Renal cortical epithelial cell (primary cell): ENCODE data around the gene RASSF1. TPM values are rescaled to one million over a fixed set of nuclear protein-coding genes. Genes with fewer than 3 reads are reported as not detected.

Experiments used
- DNase-seq: peaks from one replicate; pipeline ENCODE4 v3.0.0-alpha.2; 2011; ENCODE audit warnings: low read depth
- total RNA-seq: library from RNA; depleted of rRNA; stranded (reverse); fragments of >200 nt; gene quantifications from 2 replicates; pipeline ENCODE4 v1.2.3, GENCODE V29; 2014

RASSF1 gene
- total RNA-seq, 1 donor from 2014 or later = 17.8 TPM

DNA sequence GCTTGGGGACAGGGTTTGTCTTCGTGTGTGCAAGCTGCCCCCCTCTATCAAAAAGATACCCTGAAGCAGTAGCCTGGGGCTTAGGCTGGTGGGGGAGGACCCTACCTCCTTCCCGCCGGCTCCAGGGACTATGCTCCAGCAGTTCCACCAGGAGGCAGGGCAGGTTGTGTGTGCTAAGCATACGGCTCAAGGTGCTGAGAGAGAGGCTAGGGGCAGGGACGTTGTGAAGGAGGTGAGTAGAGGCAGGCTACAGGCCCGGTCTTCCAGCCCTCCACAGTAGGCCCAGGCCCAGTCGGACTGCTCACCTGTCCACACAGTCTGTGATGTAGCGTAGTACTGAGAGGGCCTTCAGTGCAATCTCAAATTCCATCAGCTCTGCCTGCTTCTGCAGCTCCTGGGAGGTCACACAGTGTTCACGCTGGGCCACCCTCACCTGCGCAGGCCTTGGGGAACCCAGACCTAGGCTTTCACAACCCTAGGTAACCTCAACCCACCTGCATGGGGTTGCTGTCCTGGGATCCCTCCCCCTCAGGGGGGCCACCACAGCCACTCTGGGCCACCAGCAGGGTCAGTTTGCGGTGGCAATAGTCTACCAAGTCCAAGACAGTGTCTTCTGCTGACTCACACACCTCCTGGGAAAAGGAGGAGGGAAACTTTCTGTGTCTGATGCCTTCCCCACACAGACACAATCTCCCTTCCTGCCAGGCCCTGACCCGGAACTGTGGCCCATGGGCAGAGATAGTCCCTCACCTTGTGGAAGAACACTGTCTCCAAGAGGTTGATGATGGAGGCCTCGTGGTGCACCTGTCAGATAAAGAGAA, 2.4 kb upstream of the RASSF1 start:
- no peak for DNase-seq

DNA sequence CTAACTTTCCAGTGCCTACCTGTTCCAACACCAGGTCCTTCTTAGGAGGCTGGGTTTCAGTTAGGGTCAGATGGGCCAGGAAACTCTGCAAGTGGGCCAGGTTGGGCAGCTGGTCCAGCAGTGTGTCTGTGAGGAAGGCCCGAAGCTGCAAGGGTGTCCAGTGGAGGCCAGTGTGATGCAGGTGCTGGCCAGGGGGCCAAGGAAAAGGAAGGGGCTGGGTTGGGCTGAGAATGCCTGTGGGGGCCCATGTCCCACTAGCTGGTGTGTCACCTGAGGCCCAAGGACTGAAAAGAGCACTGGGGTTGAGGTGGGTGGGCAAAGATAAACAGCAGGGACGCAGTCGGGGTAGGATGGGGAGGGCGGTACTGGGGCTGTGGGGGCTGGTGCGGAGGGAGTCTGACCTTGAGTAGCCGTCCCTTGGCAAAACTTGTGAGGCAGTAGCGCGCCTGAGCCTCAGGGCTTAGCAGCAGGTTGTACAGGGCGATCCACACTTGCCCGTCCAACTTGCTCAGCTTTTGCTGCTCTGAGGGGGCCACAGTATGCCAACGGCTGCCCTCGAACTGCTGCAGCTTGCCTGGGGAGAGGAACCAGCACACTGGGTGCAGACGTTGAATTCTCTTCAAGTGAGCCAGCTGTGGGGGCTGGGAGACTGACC, 1.5 kb upstream of the RASSF1 start:
- no peak for DNase-seq

DNA sequence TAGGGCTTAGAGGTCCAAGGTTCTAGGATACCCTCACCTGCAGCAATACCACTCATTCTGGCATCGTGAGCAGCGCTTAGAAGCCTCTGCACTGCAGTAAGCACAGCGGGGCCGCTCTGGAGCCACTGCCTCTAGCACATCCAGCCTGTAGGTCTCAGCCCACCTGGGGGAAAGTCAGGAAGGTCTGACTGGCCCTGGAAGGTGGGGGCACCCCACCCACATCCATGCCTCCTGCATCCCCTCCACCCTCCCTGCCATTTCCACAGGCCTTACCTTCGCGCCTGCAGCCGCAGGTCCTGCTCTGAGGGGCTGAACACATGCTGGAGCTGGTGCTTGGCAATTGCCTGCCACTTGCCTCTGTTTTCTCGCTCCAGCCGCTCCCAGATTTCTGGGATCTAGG, 901 bp upstream of the RASSF1 start:
- DNase-seq = no peak

DNA sequence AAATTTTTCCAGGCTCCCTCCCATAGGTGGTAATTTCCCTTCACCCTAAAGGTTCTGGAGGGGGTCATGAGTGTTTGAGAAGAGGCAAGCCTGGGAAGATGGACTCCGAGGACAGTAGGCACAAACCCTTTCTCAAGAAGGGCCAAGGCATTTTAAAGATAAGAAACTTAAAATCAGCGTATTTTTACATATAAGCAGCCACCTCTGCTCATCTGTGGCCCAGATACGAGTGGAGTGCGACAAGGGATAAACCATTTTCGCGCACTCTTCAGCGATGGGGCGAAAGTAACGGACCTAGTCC, 539 bp downstream of the RASSF1 start:
- no peak for DNase-seq

DNA sequence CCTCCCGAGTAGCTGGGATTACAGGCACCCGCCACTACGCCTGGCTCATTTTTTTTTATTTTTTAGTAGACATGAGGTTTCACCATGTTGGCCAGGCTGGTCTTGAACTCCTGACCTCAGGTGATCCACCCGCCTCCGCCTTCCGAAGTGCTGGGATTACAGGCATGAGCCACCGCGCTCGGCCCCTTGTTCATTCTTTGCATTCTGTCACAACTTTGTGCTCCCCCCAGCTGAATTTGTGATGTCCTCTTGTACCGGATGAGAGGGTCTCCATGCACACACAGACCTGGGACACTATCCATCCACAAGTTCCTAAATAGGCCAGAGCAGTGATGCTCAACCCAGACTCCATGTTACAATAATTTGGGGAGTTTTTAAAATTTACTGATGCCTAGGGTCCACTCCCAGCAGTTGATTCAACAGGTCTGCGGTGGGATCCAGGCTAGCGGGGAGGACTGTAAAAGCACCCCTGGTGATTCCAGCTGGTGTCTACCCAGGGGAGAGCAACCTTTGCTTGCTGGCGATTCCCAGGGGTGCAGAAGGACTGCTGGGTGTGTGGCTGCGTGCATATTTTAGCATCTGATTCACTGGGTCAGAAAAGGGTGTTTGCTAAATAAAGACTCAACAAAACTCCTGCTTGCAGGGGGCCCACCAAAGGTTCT, 1.0 kb downstream of the RASSF1 start:
- DNase-seq = no peak

DNA sequence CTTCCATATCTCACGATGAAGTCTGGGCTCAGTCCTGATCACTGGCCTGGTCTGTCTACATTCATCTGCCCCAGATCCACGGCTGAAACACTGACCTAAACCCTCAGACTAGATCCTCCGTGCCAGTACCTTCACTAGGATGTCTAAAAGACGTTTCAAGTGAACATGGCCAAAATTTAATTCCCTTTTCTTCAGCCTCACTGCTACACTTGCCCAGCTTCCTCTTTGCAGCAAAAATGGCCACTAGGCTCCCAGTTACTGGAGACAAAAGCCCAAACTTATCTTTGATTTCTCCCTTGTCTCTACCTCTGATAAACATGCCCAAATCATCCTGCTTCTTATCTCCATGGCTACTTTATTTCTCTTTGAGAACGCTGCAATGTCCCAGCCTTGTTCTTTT, 1.7 kb downstream of the RASSF1 start:
- no peak for DNase-seq

DNA sequence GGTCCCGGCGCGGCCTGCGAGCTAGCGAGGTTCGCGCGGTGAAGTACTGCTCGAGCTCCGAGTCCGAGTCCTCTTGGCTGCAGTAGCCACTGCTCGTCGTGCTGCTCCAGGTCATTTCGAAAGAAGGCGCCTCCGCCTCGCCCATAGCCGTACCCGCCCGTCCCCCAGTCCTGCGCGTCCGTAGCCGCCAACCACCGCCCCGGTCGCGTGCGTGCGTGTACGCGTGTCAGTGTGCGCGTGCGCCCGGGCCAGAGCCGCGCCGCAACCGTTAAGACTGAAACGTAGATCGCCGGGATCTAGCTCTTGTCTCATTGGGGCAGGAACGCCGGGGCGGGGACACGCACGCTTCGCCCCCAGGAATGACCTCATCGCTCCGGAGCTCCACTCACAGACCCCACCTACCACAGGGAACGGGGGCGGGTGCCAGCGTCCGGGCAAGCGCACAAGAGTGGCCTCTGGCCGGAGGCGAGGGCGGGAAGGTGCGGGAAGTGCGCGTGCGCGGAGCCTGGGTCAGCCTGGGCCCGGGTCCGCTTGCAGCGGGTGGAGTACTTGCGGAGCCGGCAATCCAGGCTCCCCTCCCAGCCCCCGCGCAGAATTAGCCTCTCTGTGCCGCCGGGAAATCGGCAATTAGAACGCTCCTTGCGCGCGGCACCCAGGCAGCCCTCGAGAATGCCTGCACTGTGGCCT, 3.3 kb downstream of the RASSF1 start:
- DNase-seq = peak; percentile 96

DNA sequence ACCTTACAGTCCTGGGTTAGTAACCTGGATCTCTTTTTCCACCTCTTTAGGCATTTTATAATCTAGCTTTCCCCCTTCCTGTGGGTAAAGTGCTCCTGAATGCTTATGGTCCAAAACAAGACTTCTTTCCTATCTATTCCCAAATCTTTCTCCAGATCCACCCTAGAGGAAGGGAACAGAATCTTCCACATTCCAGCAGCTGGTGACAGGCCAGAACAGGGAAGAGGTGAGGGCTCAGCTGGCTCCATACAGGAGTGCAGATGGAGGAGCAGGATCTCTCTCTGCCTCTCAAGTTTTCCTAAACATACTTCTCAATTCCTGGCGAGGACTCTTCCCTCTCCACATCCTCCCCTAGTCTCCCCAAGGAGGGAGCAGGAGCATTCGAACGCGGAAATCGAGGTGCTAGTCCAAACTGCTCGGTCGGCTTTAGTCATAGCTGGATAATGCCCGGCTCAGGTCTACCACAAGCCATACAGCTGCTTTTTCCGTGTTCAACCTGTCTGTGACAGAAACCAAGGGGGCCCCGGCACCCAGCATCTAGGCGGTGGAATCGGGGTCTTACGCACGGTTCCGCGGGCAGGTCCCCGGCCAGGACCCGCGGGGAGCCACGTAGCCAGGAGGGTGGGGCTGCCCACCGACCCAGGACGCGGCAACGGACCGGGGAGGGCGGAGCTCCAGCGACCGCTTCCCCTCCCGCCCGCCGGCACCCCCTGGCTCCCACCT, 4.0 kb downstream of the RASSF1 start:
- no peak for DNase-seq

DNA sequence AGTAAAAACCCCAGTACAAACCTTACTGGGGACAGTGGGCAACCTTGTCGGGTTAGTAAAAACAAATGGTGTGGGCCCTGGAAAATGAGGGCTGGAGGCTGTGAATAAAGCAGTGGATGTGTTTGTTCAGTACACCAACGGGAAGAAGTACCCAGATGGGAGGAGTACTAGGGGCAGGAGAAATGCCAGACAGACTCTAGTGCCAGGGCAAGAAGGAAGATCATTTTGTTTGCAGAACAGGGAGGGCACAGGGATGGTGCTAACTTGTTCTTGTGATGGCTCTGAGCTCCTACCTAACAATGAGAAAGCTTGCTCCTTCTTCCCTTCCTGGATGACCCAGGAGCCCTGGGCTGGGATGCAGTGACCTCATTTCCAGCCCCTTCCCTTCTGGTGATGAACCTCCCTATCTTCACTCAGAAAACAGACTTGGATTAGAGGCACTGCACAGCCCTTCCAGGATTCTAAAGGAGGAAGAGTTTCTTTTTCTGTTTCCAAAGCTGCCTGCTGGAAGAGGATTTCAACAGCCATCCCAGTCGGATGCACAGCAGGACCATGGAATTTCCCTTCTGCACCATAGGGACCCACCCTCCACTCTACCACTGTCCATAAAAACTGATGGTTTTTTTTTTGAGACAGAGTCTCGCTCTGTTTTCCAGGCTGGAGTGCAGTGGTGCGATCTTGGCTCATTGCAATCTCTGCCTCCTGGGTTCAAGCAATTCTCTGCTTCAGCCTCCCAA, 6.1 kb downstream of the RASSF1 start:
- DNase-seq = no peak

DNA sequence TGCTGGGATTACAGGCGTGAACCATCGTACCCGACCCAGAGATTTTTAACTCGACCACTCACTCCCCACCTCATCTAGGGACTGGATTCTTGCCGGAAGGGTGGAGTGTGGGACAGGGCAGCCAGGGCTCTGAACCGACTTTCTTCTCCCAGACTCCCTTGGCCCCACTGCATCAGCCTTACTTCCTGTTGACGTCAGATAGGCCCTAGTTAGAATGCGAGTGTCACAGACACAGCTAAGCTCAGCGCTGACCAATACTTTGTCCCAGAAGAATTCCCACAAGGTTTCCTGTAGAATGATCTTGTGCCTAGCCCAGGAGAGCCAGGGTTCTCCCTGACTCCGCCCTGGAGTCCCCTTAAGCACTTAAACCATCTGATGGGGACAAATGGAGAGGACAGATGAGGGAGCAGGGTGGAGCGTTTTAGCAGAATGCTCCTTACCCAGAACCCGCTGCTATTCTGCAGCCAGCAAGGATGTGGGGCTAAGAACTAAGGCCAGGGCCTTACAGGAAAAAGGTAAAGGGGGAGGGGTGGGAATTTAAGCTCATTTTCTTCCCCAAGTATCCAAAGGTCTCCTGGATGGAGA, 6.8 kb downstream of the RASSF1 start:
- DNase-seq = no peak

DNA sequence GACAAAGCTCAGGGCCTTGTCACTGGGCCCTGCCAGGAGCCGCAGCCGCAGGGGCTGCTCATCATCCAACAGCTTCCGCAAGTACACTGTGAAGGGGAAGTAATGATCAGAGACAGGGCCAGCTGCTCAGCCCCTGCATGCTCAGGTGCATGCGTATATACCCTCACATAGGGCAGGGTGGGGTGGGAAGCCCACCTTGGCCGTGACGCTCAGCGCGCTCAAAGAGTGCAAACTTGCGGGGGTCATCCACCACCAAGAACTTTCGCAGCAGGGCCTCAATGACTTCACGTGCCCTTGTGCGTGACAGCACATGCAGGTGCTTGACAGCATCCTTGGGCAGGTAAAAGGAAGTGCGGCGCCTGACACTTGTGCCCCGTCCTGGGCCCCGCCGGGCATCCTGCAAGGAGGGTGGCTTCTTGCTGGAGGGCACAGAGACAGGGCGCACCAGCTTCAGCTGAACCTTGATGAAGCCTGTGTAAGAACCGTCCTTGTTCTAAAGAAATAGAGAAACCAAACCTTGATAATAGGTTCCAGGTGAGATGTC, 9.2 kb downstream of the RASSF1 start:
- DNase-seq = no peak

DNA sequence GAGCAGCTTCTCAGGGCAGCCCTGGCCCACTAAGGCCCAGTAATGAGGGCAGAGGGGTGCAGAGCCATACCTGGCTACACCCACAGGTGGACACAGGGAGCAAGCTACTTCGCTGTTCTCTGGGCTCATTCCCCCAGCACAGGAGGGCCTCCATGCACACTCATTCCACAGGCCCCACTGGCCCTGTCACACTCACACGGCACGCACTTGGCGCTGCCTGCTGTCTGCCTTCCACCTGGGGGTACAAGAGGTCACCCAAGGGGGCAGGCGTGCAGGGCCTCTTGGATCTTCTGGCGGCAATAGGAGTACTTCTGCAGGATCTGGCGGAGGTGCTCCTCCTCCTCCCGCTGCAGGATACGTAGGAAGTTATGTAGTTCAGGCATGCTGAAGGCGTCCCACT, 10.3 kb downstream of the RASSF1 start:
- DNase-seq = no peak

DNA sequence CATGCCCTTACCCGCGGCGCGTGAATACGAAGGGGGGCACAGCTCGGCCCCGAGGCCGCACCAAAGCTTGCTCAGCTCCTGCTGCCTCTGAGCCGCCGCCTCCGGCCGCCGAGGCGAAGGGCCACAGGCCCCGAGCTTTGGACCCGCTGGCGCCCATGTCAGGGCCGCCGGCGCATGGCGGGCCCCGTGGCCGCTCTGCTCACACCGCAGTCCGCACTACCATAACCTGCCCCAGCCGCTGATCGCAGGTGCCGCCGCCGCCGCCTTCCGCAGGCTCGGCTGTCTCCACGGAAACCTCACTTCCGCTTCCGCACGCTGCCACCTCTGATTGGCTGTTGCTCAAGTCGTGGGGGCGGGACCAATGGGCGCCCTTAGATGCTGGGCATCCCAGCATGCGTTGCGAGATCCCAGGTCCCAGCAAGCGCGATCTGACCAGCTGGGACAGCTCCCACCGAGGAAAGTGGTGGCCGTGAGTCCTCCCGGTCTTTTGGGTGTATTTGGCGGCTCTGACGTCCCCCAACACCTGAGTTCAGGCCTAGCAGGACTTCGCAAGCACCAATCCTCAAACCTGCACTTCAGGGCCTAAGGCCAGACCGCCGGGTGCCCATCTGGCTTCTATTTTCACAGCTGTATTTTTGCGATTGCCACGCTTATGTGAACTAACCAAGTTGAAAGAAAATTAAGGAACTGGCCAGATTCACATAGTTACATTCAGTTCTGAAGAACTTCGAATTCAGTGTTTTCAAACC, 12.5 kb downstream of the RASSF1 start, which contains the start of gene TUSC2:
Gene TUSC2 (minus strand): TSS at position 281 of the 749 bp plus-strand sequence. CDS start 124 bp downstream, at position 157.
- peak; percentile 94 for DNase-seq

DNA sequence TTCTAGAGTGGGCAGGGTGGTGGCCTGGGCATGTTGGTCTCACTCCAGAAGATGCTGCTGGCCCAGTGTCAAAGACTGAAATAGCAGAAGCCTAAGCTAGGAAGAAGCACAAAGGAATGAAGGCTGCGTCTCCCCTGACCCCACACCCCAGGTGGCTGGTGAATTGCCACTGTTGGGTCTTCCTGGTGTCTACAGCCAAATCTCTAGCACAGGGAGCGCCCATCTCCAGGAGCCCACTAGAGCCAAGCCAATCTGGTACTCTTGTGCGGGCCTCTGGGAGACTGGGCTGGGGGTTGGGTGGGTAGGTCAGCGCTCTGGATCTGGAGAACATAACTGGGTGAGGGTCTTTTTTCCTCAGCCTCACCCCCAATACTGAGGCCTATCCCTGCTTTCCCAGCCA, 13.5 kb downstream of the RASSF1 start:
- DNase-seq = no peak

DNA sequence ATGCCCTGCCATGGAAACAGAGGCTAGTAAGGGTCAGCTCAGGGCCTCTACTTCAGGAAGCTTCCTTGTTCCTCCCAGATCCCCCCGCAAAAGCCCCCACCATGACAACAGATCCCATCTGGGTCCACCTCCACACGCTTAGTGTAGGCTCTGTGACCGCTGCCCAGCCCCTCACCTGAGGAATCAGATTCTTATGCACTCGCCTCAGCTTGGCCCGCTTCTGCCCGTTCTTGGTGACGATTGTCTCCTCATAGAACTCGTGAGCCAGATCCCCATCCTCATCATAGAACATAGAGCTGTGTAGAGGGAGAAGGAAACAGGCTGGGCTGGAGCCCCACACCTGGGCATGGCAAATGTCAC, 14.5 kb downstream of the RASSF1 start:
- no peak for DNase-seq

DNA sequence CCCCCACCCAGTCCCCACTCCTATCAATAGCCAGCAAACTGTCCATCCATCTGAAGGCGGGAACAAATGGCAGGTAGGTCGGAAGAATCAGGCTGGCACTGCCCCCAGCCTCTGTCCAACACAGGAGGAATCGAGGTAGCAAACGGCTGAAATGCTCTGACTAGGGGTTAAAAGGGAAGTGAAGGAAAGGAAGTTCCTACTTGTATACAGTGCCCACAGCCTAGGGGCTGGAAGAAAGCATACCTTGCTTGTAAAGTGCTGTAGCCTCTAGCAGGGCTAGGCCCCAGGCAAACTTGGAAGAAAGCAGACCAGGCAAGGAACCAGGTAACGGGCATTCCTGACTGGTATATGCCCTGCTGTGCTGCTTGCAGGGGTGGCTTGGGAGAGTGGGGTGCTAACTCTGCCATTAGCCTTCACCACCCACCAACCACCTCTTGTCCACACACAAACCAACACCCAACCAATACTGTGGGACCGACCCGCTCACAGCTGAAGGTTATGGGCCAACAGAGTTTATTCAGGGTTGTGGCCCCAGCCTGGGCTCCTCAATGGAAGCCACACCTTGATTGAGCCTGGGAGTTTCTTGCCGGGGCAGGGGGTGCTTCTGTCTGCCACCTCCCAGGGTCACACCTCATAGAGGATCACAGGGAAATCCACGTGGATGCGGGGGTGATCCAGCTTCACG, 15.0 kb downstream of the RASSF1 start:
- no peak for DNase-seq

DNA sequence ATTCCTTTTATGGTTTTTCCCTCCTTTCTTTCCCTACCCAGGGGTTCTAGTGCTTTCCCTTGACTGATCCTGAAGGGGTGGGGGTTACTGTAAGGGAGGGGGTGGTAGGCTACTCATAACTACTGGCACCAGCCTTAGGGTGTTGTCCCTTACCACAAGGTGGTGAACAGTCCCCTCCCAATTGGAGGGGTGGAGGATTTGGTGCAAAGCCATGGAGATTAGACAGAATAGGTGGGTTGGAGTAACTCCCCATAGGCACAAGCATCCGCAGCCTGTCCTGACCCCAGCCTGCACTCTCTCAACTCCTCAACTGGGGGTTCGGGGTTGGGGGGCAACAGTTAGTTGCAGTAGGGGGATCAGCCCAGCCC, 15.5 kb downstream of the RASSF1 start:
- no peak for DNase-seq

DNA sequence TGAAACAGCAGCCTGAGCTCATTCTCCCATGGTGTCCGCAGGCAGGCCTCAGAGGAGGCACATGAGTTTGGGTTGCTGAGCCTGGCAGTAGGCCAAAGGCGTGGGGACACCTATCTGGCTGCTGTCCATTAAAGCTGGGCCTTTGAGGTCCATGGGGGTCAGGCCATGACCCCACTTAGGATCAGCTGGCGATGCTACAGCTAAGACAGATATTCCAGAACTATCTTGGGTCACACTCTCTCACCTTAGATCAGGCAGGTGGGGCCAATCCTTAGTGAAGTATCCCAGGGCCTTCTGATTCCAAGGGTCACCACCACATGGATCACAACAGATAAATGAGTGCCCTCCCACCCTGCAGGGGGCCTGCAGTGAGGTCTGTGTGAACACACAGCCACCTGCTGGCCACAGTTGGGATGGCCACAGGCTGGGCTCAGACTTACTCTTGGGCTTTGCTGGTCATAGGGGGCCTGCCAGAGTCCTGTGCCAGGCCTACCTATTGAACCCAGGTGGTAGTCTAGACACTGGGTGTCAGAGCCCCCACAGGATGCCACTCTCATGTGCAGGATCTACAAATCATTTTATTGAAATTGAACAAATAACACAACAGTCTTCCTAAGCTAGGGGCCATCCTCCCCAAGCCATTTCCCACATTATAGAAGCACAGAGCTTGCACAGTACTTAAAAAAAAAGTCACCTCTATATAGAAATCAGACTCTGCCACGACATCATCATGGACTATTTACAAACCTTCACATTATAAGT, 16.1 kb downstream of the RASSF1 start:
- DNase-seq = peak; percentile 45
